Astrocyte (in vitro differentiated cells and primary cell): ENCODE results near the gene ZBTB24. TPM values are rescaled to one million over a fixed set of nuclear protein-coding genes. Genes with fewer than 3 reads are reported as not detected.
"Not testable (repeated sequence)": the region's sequence is repeated elsewhere in the genome, so short reads cannot be mapped to it uniquely, and the experiment has no call there.

Experiments used
- DNase-seq: peaks from one replicate; pipeline ENCODE4 v3.0.0-alpha.2; 2010; ENCODE audit warnings: low read depth
- FAIRE-seq: peaks from 2 replicates; lab custom pipeline; 2011; peaks lifted over from hg19 to GRCh38; lab: Jason Lieb, UNC
- H2AFZ ChIP-seq: 2 replicates; pipeline ENCODE4 v1.6.0; 2012; ENCODE audit warnings: low read depth, low read length, inconsistent platforms
- H3K27ac ChIP-seq: 2 replicates; pipeline ENCODE4 v1.5.1; 2011; ENCODE audit warnings: low read depth, low read length, inconsistent platforms
- H3K27me3 ChIP-seq: 2 replicates; pipeline ENCODE4 v1.6.0; 2011; ENCODE audit warnings: low read length, inconsistent platforms; ENCODE audit not compliant: insufficient read depth
- H3K36me3 ChIP-seq: 2 replicates; pipeline ENCODE4 v1.5.1; 2011; ENCODE audit warnings: low read length, inconsistent platforms; ENCODE audit not compliant: insufficient read depth
- H3K4me1 ChIP-seq: 2 replicates; pipeline ENCODE4 v1.5.1; 2011; ENCODE audit warnings: low read length, inconsistent platforms; ENCODE audit not compliant: insufficient read depth
- H3K4me2 ChIP-seq: 2 replicates; pipeline ENCODE4 v1.6.0; 2012; ENCODE audit warnings: low read length, inconsistent platforms
- H3K4me3 ChIP-seq: 2 replicates; pipeline ENCODE4 v1.5.1; 2011; ENCODE audit warnings: low read depth, mild to moderate bottlenecking, low read length, inconsistent platforms; ENCODE audit not compliant: insufficient read depth
- H3K79me2 ChIP-seq: 2 replicates; pipeline ENCODE4 v1.6.0; 2012; ENCODE audit warnings: mild to moderate bottlenecking, low read length, inconsistent platforms; ENCODE audit not compliant: insufficient read depth
- H3K9ac ChIP-seq: 2 replicates; pipeline ENCODE4 v1.6.0; 2012; ENCODE audit warnings: mild to moderate bottlenecking, low read length, inconsistent platforms
- H3K9me3 ChIP-seq: 2 replicates; pipeline ENCODE4 v1.5.1; 2012; ENCODE audit warnings: low read depth, mild to moderate bottlenecking, low read length, inconsistent platforms; ENCODE audit not compliant: insufficient read depth
- H4K20me1 ChIP-seq: 2 replicates; pipeline ENCODE4 v1.6.0; 2012; ENCODE audit warnings: low read length, inconsistent platforms; ENCODE audit not compliant: insufficient read depth
- H3K27ac Mint-ChIP-seq: one replicate; pipeline ENCODE4 v1.8.0; 2021; ENCODE audit warnings: mild to moderate bottlenecking, mixed read lengths; ENCODE audit not compliant: unreplicated experiment
- H3K27me3 Mint-ChIP-seq: one replicate; pipeline ENCODE4 v1.8.0; 2021; ENCODE audit warnings: low read depth, mixed read lengths; ENCODE audit not compliant: unreplicated experiment
- H3K36me3 Mint-ChIP-seq: one replicate; pipeline ENCODE4 v1.8.0; 2021; ENCODE audit warnings: low read depth, mixed read lengths; ENCODE audit not compliant: unreplicated experiment
- H3K4me1 Mint-ChIP-seq: one replicate; pipeline ENCODE4 v1.8.0; 2021; ENCODE audit warnings: low read depth, mixed read lengths; ENCODE audit not compliant: unreplicated experiment
- H3K4me3 Mint-ChIP-seq: one replicate; pipeline ENCODE4 v1.8.0; 2021; ENCODE audit warnings: mild to moderate bottlenecking, moderate library complexity, mixed read lengths; ENCODE audit not compliant: unreplicated experiment
- H3K9me3 Mint-ChIP-seq: one replicate; pipeline ENCODE4 v1.8.0; 2021; ENCODE audit warnings: mild to moderate bottlenecking, mixed read lengths; ENCODE audit not compliant: unreplicated experiment
- EZH2 ChIP-seq: IDR thresholded peaks from 2 replicates; pipeline ENCODE4 v1.6.1; 2012; ENCODE audit warnings: mild to moderate bottlenecking, low read length, inconsistent platforms; ENCODE audit not compliant: insufficient read depth
- total RNA-seq: library from RNA; stranded (reverse); gene quantifications from 2 replicates; pipeline ENCODE4 v1.2.1, GENCODE V29; 2021
- TF ChIP-seq, protein P1 (sequence below): IDR thresholded peaks from 2 replicates; pipeline ENCODE4 v1.5.1; 2011; ENCODE audit warnings: low read depth, mild to moderate bottlenecking, inconsistent platforms, low read length, moderate library complexity; ENCODE audit not compliant: insufficient read depth

Gene ZBTB24
- total RNA-seq, 1 donor from 2014 or later = 9.3 TPM

DNA sequence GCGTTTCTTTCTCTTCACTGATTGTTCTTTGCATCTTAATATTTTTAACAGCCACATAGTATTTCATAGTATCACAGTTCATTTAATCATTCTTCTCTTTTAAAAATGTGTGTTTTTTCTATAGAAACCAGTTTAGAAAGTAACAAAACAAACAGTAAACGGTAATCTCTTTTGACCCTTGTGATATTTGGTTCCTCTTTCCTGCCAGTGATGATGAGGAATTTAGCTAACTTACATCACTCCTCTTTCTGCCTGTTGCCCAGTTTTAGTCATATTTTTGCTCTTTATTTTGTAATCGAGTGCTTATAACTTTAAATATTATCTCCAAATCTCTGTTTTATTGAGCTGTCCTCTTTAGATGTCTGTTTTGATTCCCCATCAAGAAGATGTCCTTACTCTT is 38.1 kb upstream of the ZBTB24 start:
- Mint-ChIP-seq H3K9me3 (no peaks in the 10 kb centered on the region), H3K27me3 (no peaks in the 10 kb centered on the region)
- no peak for FAIRE-seq

DNA sequence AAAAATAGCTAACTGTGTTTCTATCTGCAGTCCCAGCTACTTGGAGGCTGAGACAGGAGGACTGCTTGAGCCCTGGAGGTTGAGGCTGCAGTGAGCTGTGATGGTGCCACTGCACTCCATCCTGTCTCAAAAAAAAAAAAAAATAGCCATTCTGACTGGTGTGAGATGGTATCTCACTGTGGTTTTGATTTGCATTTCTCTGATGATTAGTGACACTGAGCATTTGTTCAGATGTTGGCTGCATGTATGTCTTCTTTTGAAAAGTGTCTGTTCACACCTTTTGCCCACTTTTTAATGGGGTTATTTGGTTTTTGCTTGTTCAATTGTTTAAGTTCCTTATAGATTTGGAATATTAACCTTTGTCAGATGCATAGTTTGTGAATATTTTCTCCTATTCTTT is 36.6 kb upstream of the ZBTB24 start:
- H3K27me3 Mint-ChIP-seq, H3K27ac ChIP-seq, H3K9me3 Mint-ChIP-seq, H3K4me1 ChIP-seq, H3K4me1 Mint-ChIP-seq, H3K4me3 Mint-ChIP-seq, H3K79me2 ChIP-seq, H3K27ac Mint-ChIP-seq, H3K4me2 ChIP-seq, H4K20me1 ChIP-seq, H3K4me3 ChIP-seq, FAIRE-seq, H3K36me3 Mint-ChIP-seq, DNase-seq, H3K9me3 ChIP-seq, H3K36me3 ChIP-seq, H3K9ac ChIP-seq, H2AFZ ChIP-seq, H3K27me3 ChIP-seq: not testable (repeated sequence)

More for the DNA sequence above, 38.1 kb upstream of the ZBTB24 start:
- Histone ChIP-seq H3K79me2 (no peaks in the 10 kb centered on the region), H2AFZ (no peak overlapping the region), H3K36me3 (no peaks in the 10 kb centered on the region), H3K4me1 (no peaks in the 10 kb centered on the region), H3K4me2 (no peak overlapping the region), H3K9me3 (no peaks in the 10 kb centered on the region), H3K27me3 (no peaks in the 10 kb centered on the region), H3K9ac (no peak overlapping the region), H4K20me1 (no peaks in the 10 kb centered on the region), H3K4me3 (no peak overlapping the region), H3K27ac (no peak overlapping the region)
- H3K4me3 Mint-ChIP-seq = no peak overlapping the region
- TF ChIP-seq, protein P1, sequence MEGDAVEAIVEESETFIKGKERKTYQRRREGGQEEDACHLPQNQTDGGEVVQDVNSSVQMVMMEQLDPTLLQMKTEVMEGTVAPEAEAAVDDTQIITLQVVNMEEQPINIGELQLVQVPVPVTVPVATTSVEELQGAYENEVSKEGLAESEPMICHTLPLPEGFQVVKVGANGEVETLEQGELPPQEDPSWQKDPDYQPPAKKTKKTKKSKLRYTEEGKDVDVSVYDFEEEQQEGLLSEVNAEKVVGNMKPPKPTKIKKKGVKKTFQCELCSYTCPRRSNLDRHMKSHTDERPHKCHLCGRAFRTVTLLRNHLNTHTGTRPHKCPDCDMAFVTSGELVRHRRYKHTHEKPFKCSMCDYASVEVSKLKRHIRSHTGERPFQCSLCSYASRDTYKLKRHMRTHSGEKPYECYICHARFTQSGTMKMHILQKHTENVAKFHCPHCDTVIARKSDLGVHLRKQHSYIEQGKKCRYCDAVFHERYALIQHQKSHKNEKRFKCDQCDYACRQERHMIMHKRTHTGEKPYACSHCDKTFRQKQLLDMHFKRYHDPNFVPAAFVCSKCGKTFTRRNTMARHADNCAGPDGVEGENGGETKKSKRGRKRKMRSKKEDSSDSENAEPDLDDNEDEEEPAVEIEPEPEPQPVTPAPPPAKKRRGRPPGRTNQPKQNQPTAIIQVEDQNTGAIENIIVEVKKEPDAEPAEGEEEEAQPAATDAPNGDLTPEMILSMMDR = no peak
- TF ChIP-seq EZH2 = no peak
- no peak overlapping the region for H3K27ac Mint-ChIP-seq
- H3K4me1 Mint-ChIP-seq = no peaks in the 10 kb centered on the region
- no peaks in the 10 kb centered on the region for H3K36me3 Mint-ChIP-seq
- DNase-seq = no peak

DNA sequence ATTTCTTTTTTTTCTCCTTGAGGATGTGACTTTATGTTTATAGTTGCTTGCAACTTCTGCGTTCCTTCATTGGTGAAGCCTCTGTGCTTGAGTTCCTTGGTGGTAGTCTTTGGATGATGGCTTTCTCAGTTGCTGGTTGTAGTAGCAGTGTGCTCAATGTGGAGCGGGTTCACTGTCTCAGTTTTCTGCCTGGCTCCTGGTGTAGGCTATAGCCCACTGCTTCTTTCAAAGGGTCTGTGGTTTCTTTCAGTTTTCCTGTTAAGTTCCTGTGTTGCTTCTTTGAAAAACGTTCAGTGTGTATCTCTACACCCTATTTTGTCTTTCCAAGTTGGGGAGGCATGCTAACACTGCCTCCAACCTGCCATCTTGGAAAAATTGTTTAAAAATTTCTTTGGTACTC is 33.9 kb upstream of the ZBTB24 start:
- Mint-ChIP-seq H3K4me3 (no peak overlapping the region), H3K36me3 (no peaks in the 10 kb centered on the region), H3K27ac (no peak overlapping the region), H3K9me3 (no peaks in the 10 kb centered on the region), H3K27me3 (no peaks in the 10 kb centered on the region), H3K4me1 (peaks cover 24% of the 10 kb centered on the region)
- no peaks in the 10 kb centered on the region for H3K36me3 ChIP-seq
- TF ChIP-seq, protein P1 = no peak
- no peak for TF ChIP-seq EZH2
- no peaks in the 10 kb centered on the region for H3K27me3 ChIP-seq
- H3K79me2 ChIP-seq = no peaks in the 10 kb centered on the region
- FAIRE-seq (no peak), DNase-seq (no peak)
- H4K20me1 ChIP-seq = no peaks in the 10 kb centered on the region
- H3K27ac ChIP-seq = no peak overlapping the region
- H3K4me3 ChIP-seq = no peak overlapping the region
- no peak overlapping the region for H2AFZ ChIP-seq
- H3K4me1 ChIP-seq = peaks cover 4% of the 10 kb centered on the region
- no peak overlapping the region for H3K9ac ChIP-seq
- no peak overlapping the region for H3K4me2 ChIP-seq
- no peaks in the 10 kb centered on the region for H3K9me3 ChIP-seq
